Loucy (cell line): Measurements from ENCODE around the gene DOK6.

ENCODE experiments used
- EZH2phosphoT487 ChIP-seq: fragments of 200-600 bp; IDR thresholded peaks from 2 replicates; pipeline ENCODE4 v1.6.1; 2018; ENCODE audit warnings: antibody characterized with exemption, mild to moderate bottlenecking, moderate library complexity, borderline replicate concordance
- TF ChIP-seq, protein P1 (sequence below): fragments of 200-600 bp; sonication (generic); conservative IDR thresholded peaks from 2 replicates; pipeline ENCODE4 v1.5.1; 2014; ENCODE audit warnings: mild to moderate bottlenecking, antibody characterized with exemption, low read length

DNA sequence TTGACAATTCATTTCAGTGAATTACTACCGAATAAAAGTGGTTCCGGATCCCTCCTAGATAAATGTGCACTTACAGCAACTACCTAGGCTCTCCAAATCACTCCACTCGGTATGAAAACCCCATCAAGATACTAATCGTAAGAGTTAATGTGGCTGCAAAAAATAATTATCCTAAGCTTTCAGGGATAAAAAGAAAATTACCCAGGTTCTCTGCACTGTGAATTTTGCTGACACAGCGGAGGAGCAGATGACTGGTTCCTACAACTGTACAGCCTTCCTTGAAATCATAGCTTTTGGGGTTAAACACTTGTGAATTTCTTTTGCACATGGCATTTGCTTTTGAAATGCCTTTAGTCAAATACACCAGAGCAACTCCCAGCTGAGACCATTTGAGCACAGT, 442.3 kb downstream of the DOK6 start:
- TF ChIP-seq, protein P1, sequence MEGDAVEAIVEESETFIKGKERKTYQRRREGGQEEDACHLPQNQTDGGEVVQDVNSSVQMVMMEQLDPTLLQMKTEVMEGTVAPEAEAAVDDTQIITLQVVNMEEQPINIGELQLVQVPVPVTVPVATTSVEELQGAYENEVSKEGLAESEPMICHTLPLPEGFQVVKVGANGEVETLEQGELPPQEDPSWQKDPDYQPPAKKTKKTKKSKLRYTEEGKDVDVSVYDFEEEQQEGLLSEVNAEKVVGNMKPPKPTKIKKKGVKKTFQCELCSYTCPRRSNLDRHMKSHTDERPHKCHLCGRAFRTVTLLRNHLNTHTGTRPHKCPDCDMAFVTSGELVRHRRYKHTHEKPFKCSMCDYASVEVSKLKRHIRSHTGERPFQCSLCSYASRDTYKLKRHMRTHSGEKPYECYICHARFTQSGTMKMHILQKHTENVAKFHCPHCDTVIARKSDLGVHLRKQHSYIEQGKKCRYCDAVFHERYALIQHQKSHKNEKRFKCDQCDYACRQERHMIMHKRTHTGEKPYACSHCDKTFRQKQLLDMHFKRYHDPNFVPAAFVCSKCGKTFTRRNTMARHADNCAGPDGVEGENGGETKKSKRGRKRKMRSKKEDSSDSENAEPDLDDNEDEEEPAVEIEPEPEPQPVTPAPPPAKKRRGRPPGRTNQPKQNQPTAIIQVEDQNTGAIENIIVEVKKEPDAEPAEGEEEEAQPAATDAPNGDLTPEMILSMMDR: no peak
- TF ChIP-seq EZH2phosphoT487: no peak
